Urinary bladder (tissue), 4 donors: ENCODE measurements around the gene EXOC3L2. TPM values are rescaled to one million over a fixed set of nuclear protein-coding genes. Genes with fewer than 3 reads are reported as not detected.
A peak's percentile ranks its signal among the peaks of the same experiment; 100 is the strongest.

Experiments
- DNase-seq: peaks from one replicate; pipeline ENCODE4 v3.0.0-alpha.2; 2015; ENCODE audit errors: extremely low spot score
- H3K27ac ChIP-seq: one replicate; pipeline ENCODE4 v1.5.1; 2013; ENCODE audit warnings: low read depth, mild to moderate bottlenecking, moderate library complexity
- H3K36me3 ChIP-seq: one replicate; pipeline ENCODE4 v1.6.1; 2013; ENCODE audit warnings: mild to moderate bottlenecking, moderate library complexity; ENCODE audit not compliant: insufficient read depth
- H3K4me1 ChIP-seq: one replicate; pipeline ENCODE4 v1.6.1; 2013; ENCODE audit warnings: mild to moderate bottlenecking, moderate library complexity; ENCODE audit not compliant: insufficient read depth
- H3K4me3 ChIP-seq: one replicate; pipeline ENCODE4 v1.5.1; 2013; ENCODE audit warnings: low read depth, low read length
- WGBS: extraction: QIAGEN DNeasy Blood & Tissue Kit; methylation state at CpG from one replicate; pipeline ENCODE4 v1.1.7; 2013; 5-methylcytosine and 5-hydroxymethylcytosine counted together
- polyA plus RNA-seq: library from polyadenylated mRNA; stranded (reverse); fragments of 200-250 nt; gene quantifications from one replicate; pipeline ENCODE4 v1.2.3, GENCODE V29; 2013
- total RNA-seq: library from RNA; depleted of rRNA; stranded (reverse); fragments of >200 nt; gene quantifications from one replicate; pipeline ENCODE4 v1.2.3, GENCODE V29; 2014
- donor health status: healthy with polysubstance abuse.
- donor health status: healthy.

Gene EXOC3L2
- total RNA-seq (3.4 TPM), polyA plus RNA-seq (6.9 TPM)

- Histone ChIP-seq H3K27ac (no peak within 1 kb of the TSS), H3K36me3 (no peaks in the 10 kb centered on the region), H3K4me3 (no peak within 1 kb of the TSS), H3K4me1 (no peaks in the 10 kb centered on the region)
- no peak for DNase-seq
- 53% methylated on average over 17 of the region's 17 CpGs for WGBS
These were observed at the start of gene EXOC3L2 for GRCh38 chr19:45245334-45245787. Gene EXOC3L2 (minus strand): TSS chr19:45245407. CDS start chr19:45239045, 6,362 bp downstream.

GRCh38 chr19:45294291-45295029, 49.3 kb upstream of the EXOC3L2 start:
- Histone ChIP-seq H3K4me3 (no peak overlapping the region), H3K27ac (no peak overlapping the region), H3K4me1 (no peaks in the 10 kb centered on the region), H3K36me3 (peaks cover 4% of the 10 kb centered on the region)
- 71% methylated on average over 12 of the region's 12 CpGs for WGBS
- DNase-seq, result no peak

GRCh38 chr19:45293682-45294081, 48.5 kb upstream of the EXOC3L2 start:
- no peak overlapping the region for H3K27ac ChIP-seq
- WGBS, result 88% methylated on average over 4 of the region's 4 CpGs
- no peak overlapping the region for H3K4me3 ChIP-seq
- no peaks in the 10 kb centered on the region for H3K4me1 ChIP-seq
- no peak for DNase-seq
- H3K36me3 ChIP-seq, result peaks cover 4% of the 10 kb centered on the region

- WGBS, result 96% methylated on average over 1 of the region's 1 CpG
- H3K4me3 ChIP-seq, result no peak overlapping the region
- DNase-seq, result no peak
- peaks cover 4% of the 10 kb centered on the region for H3K36me3 ChIP-seq
- no peak overlapping the region for H3K27ac ChIP-seq
- H3K4me1 ChIP-seq, result no peaks in the 10 kb centered on the region
These were observed 46.6 kb upstream of the EXOC3L2 start for GRCh38 chr19:45291834-45292233.

GRCh38 chr19:45290381-45290931, 45.2 kb upstream of the EXOC3L2 start:
- 97% methylated on average over 6 of the region's 6 CpGs for WGBS

GRCh38 chr19:45283443-45284033, 38.3 kb upstream of the EXOC3L2 start:
- WGBS, result 71% methylated on average over 7 of the region's 7 CpGs
- DNase-seq, result no peak
- Histone ChIP-seq H3K27ac (no peak overlapping the region), H3K4me3 (no peak overlapping the region), H3K36me3 (no peaks in the 10 kb centered on the region), H3K4me1 (no peaks in the 10 kb centered on the region)

More at GRCh38 chr19:45290381-45290931, 45.2 kb upstream of the EXOC3L2 start:
- no peaks in the 10 kb centered on the region for H3K4me1 ChIP-seq
- H3K27ac ChIP-seq, result no peak overlapping the region
- H3K36me3 ChIP-seq, result peaks cover 4% of the 10 kb centered on the region
- H3K4me3 ChIP-seq, result no peak overlapping the region
- DNase-seq, result no peak

- Histone ChIP-seq H3K4me3 (no peak overlapping the region), H3K4me1 (no peaks in the 10 kb centered on the region), H3K27ac (no peak overlapping the region), H3K36me3 (peaks cover 5% of the 10 kb centered on the region)
- no peak for DNase-seq
- WGBS, result 86% methylated on average over 19 of the region's 19 CpGs
These were observed 35.3 kb upstream of the EXOC3L2 start for GRCh38 chr19:45280471-45280961.

- peaks cover 5% of the 10 kb centered on the region for H3K36me3 ChIP-seq
- 90% methylated on average over 3 of the region's 3 CpGs for WGBS
- no peak overlapping the region for H3K27ac ChIP-seq
- DNase-seq, result no peak
- H3K4me3 ChIP-seq, result no peak overlapping the region
- H3K4me1 ChIP-seq, result no peaks in the 10 kb centered on the region
These were observed 34.5 kb upstream of the EXOC3L2 start for GRCh38 chr19:45279587-45280192.

- Histone ChIP-seq H3K27ac (no peak overlapping the region), H3K4me1 (no peaks in the 10 kb centered on the region), H3K4me3 (no peak overlapping the region), H3K36me3 (peaks cover 5% of the 10 kb centered on the region)
- 88% methylated on average over 10 of the region's 10 CpGs for WGBS
- DNase-seq, result no peak
These were observed 32.9 kb upstream of the EXOC3L2 start for GRCh38 chr19:45278087-45278486.

GRCh38 chr19:45276284-45276687, 31.1 kb upstream of the EXOC3L2 start:
- Histone ChIP-seq H3K36me3 (peaks cover 9% of the 10 kb centered on the region), H3K4me1 (no peaks in the 10 kb centered on the region), H3K27ac (no peak overlapping the region), H3K4me3 (no peak overlapping the region)
- WGBS, result 49% methylated on average over 7 of the region's 7 CpGs
- DNase-seq, result peak; percentile 26

- Histone ChIP-seq H3K4me3 (no peak overlapping the region), H3K4me1 (no peaks in the 10 kb centered on the region), H3K36me3 (peaks cover 9% of the 10 kb centered on the region), H3K27ac (no peak overlapping the region)
- DNase-seq, result no peak
- 66% methylated on average over 12 of the region's 12 CpGs for WGBS
These were observed 30.3 kb upstream of the EXOC3L2 start for GRCh38 chr19:45275370-45275971.

GRCh38 chr19:45273521-45273855, 28.3 kb upstream of the EXOC3L2 start:
- WGBS, result 87% methylated on average over 14 of the region's 14 CpGs
- Histone ChIP-seq H3K36me3 (peaks cover 9% of the 10 kb centered on the region), H3K27ac (no peak overlapping the region), H3K4me3 (no peak overlapping the region), H3K4me1 (no peaks in the 10 kb centered on the region)
- DNase-seq, result no peak

GRCh38 chr19:45271735-45272108, 26.5 kb upstream of the EXOC3L2 start:
- no peak overlapping the region for H3K27ac ChIP-seq
- peaks cover 4% of the 10 kb centered on the region for H3K36me3 ChIP-seq
- 76% methylated on average over 7 of the region's 7 CpGs for WGBS
- DNase-seq, result no peak
- H3K4me1 ChIP-seq, result no peaks in the 10 kb centered on the region
- H3K4me3 ChIP-seq, result no peak overlapping the region
